Measurements from ENCODE around the gene LRRN3. TPM values are rescaled to one million over a fixed set of nuclear protein-coding genes. Genes with fewer than 3 reads are reported as not detected.
A peak's percentile ranks its signal among the peaks of the same experiment; 100 is the strongest.

LRRN3 gene
- total RNA-seq, 1 donor from 2014 or later, result 2.2 TPM

GRCh38 chr7:111108000-111108399 is 17.1 kb downstream of the LRRN3 start:
- H3K36me3 ChIP-seq (ENCODE audit: insufficient read depth, low read length), result no peaks in the 10 kb centered on the region
- H3K9ac ChIP-seq (ENCODE audit: low read length), result no peak overlapping the region
- H3K4me1 ChIP-seq (ENCODE audit: insufficient read depth, low read length), result peaks cover 5% of the 10 kb centered on the region
- no peak overlapping the region for H3K4me3 ChIP-seq (ENCODE audit: insufficient read depth, low read depth, low read length)
- no peak overlapping the region for H2AFZ ChIP-seq (ENCODE audit: low read depth, low read length)
- FAIRE-seq (no peak), DNase-seq (ENCODE audit: low read depth) (no peak)
- peaks cover 15% of the 10 kb centered on the region for H3K4me1 Mint-ChIP-seq (ENCODE audit: low read depth, unreplicated experiment)
- H3K9me3 Mint-ChIP-seq (ENCODE audit: unreplicated experiment), result no peaks in the 10 kb centered on the region
- no peaks in the 10 kb centered on the region for H3K9me3 ChIP-seq (ENCODE audit: insufficient read depth, low read depth, low read length)
- H3K27me3 ChIP-seq (ENCODE audit: insufficient read depth, low read length), result no peaks in the 10 kb centered on the region
- no peaks in the 10 kb centered on the region for H3K27me3 Mint-ChIP-seq (ENCODE audit: low read depth, unreplicated experiment)
- no peak overlapping the region for H3K27ac Mint-ChIP-seq (ENCODE audit: unreplicated experiment)
- TF ChIP-seq, protein P1, sequence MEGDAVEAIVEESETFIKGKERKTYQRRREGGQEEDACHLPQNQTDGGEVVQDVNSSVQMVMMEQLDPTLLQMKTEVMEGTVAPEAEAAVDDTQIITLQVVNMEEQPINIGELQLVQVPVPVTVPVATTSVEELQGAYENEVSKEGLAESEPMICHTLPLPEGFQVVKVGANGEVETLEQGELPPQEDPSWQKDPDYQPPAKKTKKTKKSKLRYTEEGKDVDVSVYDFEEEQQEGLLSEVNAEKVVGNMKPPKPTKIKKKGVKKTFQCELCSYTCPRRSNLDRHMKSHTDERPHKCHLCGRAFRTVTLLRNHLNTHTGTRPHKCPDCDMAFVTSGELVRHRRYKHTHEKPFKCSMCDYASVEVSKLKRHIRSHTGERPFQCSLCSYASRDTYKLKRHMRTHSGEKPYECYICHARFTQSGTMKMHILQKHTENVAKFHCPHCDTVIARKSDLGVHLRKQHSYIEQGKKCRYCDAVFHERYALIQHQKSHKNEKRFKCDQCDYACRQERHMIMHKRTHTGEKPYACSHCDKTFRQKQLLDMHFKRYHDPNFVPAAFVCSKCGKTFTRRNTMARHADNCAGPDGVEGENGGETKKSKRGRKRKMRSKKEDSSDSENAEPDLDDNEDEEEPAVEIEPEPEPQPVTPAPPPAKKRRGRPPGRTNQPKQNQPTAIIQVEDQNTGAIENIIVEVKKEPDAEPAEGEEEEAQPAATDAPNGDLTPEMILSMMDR (IDR thresholded peaks at IDR 0.05; ENCODE audit: insufficient read depth, low read depth, low read length), result no peak
- no peak for TF ChIP-seq EZH2 (IDR thresholded peaks at IDR 0.05; ENCODE audit: insufficient read depth, low read length)
- no peak overlapping the region for H3K4me2 ChIP-seq (ENCODE audit: low read length)
- no peaks in the 10 kb centered on the region for H3K36me3 Mint-ChIP-seq (ENCODE audit: low read depth, unreplicated experiment)
- H3K27ac ChIP-seq (ENCODE audit: low read depth, low read length), result no peak overlapping the region
- H4K20me1 ChIP-seq (ENCODE audit: insufficient read depth, low read length), result no peaks in the 10 kb centered on the region
- no peak overlapping the region for H3K4me3 Mint-ChIP-seq (ENCODE audit: unreplicated experiment)
- H3K79me2 ChIP-seq (ENCODE audit: insufficient read depth, low read length), result no peaks in the 10 kb centered on the region

DNA sequence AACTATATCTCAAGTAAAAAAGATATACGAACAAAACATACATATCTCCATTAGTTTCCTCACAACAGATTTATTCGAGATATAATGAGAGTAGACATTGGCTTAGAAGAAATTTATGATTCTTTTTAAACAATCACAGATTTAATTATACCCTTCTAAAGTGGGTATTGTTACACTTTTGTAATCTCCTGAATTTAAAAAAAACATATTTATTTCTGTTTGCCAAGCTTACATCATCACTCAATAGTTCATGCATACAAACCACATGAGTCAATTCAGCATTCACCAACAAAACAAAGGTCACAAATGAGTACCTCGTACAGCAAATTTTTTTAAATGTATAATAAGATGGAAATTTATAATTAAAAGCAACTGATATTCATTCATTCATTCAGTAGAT is 17.6 kb downstream of the LRRN3 start:
- Mint-ChIP-seq H3K27ac (ENCODE audit: unreplicated experiment) (no peak overlapping the region), H3K27me3 (ENCODE audit: low read depth, unreplicated experiment) (no peaks in the 10 kb centered on the region), H3K4me1 (ENCODE audit: low read depth, unreplicated experiment) (peaks cover 19% of the 10 kb centered on the region), H3K36me3 (ENCODE audit: low read depth, unreplicated experiment) (no peaks in the 10 kb centered on the region), H3K4me3 (ENCODE audit: unreplicated experiment) (no peak overlapping the region), H3K9me3 (ENCODE audit: unreplicated experiment) (no peaks in the 10 kb centered on the region)
- FAIRE-seq, result no peak
- no peaks in the 10 kb centered on the region for H3K27me3 ChIP-seq (ENCODE audit: insufficient read depth, low read length)
- H3K27ac ChIP-seq (ENCODE audit: low read depth, low read length), result no peak overlapping the region
- H3K36me3 ChIP-seq (ENCODE audit: insufficient read depth, low read length), result no peaks in the 10 kb centered on the region
- no peaks in the 10 kb centered on the region for H4K20me1 ChIP-seq (ENCODE audit: insufficient read depth, low read length)
- H3K4me3 ChIP-seq (ENCODE audit: insufficient read depth, low read depth, low read length), result no peak overlapping the region
- peak; percentile 53 for DNase-seq (ENCODE audit: low read depth)
- no peaks in the 10 kb centered on the region for H3K79me2 ChIP-seq (ENCODE audit: insufficient read depth, low read length)
- no peak overlapping the region for H2AFZ ChIP-seq (ENCODE audit: low read depth, low read length)
- H3K9ac ChIP-seq (ENCODE audit: low read length), result no peak overlapping the region
- TF ChIP-seq, protein P1 (IDR thresholded peaks at IDR 0.05; ENCODE audit: insufficient read depth, low read depth, low read length), result no peak
- no peak for TF ChIP-seq EZH2 (IDR thresholded peaks at IDR 0.05; ENCODE audit: insufficient read depth, low read length)
- no peaks in the 10 kb centered on the region for H3K9me3 ChIP-seq (ENCODE audit: insufficient read depth, low read depth, low read length)
- H3K4me2 ChIP-seq (ENCODE audit: low read length), result no peak overlapping the region
- H3K4me1 ChIP-seq (ENCODE audit: insufficient read depth, low read length), result peaks cover 10% of the 10 kb centered on the region

GRCh38 chr7:111112439-111112838 is 21.5 kb downstream of the LRRN3 start:
- Mint-ChIP-seq H3K4me1 (ENCODE audit: low read depth, unreplicated experiment) (peaks cover 22% of the 10 kb centered on the region), H3K36me3 (ENCODE audit: low read depth, unreplicated experiment) (no peaks in the 10 kb centered on the region), H3K9me3 (ENCODE audit: unreplicated experiment) (no peaks in the 10 kb centered on the region), H3K4me3 (ENCODE audit: unreplicated experiment) (no peak overlapping the region), H3K27me3 (ENCODE audit: low read depth, unreplicated experiment) (no peaks in the 10 kb centered on the region), H3K27ac (ENCODE audit: unreplicated experiment) (no peak overlapping the region)
- no peak overlapping the region for H3K4me3 ChIP-seq (ENCODE audit: insufficient read depth, low read depth, low read length)
- peak; percentile 26 for FAIRE-seq
- H3K27ac ChIP-seq (ENCODE audit: low read depth, low read length), result peak overlapping the region; percentile 44
- TF ChIP-seq, protein P1 (IDR thresholded peaks at IDR 0.05; ENCODE audit: insufficient read depth, low read depth, low read length), result no peak
- TF ChIP-seq EZH2 (IDR thresholded peaks at IDR 0.05; ENCODE audit: insufficient read depth, low read length), result no peak
- H3K79me2 ChIP-seq (ENCODE audit: insufficient read depth, low read length), result no peaks in the 10 kb centered on the region
- peak; percentile 29 for DNase-seq (ENCODE audit: low read depth)
- peaks cover 18% of the 10 kb centered on the region for H3K4me1 ChIP-seq (ENCODE audit: insufficient read depth, low read length)
- H3K9me3 ChIP-seq (ENCODE audit: insufficient read depth, low read depth, low read length), result no peaks in the 10 kb centered on the region
- no peaks in the 10 kb centered on the region for H4K20me1 ChIP-seq (ENCODE audit: insufficient read depth, low read length)
- no peaks in the 10 kb centered on the region for H3K27me3 ChIP-seq (ENCODE audit: insufficient read depth, low read length)
- H2AFZ ChIP-seq (ENCODE audit: low read depth, low read length), result no peak overlapping the region
- H3K36me3 ChIP-seq (ENCODE audit: insufficient read depth, low read length), result no peaks in the 10 kb centered on the region
- H3K9ac ChIP-seq (ENCODE audit: low read length), result no peak overlapping the region
- peak overlapping the region; percentile 20 for H3K4me2 ChIP-seq (ENCODE audit: low read length)
